ENCODE measurements around the gene DTNBP1.

The DTNBP1 gene

DNA sequence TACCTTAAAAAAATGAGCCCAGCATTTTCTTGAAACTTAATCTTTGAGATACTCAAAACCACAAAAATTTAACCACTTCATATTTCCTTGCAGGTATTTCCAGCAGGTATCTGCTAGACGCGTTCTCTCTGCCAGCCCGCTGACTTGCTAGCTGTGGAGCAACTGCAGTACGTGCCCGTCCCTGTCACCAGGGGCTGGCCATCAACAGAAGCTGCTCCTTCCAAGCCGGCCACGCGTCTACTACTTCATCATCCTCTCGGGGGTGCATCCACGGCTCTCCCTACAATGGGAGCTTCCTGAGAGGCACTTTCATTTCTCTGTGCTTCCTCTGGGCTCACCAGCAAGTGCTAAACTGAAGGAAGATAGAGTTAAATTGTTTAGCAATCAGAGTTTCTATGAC is 132.4 kb downstream of the DTNBP1 start:
- FAIRE-seq = no peak

GRCh38 chr6:15528870-15529269 is 134.0 kb downstream of the DTNBP1 start:
- FAIRE-seq = no peak

DNA sequence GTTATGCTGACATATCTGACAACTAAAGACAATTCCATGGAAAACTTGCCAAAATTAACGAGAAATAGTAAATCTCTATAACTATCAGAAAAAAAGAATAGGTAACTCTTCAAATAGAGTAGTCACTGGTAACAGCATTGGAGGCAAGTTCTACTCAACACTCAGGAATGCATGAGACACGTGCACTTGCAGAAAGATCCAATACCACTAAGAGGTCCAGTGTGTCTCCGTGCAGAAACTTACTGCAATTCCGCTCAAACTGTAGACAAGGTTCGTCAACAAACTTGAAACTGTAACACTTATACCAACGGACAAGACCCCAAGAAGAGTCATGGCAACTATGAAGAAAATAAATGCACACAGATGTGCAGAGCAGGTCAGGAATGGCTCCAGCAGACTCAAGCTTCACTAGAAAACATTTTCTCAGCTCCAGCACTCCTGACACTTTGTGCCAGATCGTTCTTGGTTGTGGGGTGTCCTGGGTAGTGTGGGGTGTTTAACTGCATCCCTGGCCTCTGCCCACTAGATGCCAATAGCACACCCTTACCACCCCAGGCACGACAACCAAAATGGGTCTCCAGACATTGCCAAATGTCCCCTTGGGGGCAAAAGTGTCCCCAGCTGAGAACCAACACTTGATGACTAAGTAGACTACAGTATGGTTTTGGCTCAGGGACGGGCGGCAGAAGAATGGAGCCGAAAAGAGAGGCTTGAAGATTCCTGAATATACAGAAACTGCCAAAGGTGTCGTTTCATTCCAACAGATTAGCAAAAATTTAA is 134.8 kb downstream of the DTNBP1 start:
- no peak for FAIRE-seq

DNA sequence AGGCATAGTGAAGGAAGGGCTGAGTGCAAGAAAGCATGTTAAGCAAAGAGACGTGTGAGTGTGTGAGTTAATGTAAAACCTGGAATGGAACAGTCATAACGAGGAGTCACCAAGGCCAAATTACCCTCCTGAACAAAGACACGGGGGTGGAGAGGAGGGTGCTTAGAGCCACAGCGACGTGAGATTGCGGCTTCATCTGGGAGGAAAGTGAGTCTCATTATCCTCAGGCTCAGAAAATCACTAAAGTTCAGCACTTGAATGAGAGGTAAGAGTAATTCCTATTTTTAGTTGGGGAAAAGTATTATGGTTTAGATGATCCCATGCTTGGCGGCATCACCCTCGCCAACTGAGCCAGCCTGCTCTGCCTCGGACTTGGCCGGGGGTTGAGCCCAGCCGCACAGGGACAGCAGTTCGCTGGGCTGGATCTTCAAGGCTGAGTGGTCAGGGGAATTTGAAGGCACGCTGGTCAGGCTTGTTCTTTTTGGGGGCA is 136.6 kb downstream of the DTNBP1 start:
- no peak for FAIRE-seq

DNA sequence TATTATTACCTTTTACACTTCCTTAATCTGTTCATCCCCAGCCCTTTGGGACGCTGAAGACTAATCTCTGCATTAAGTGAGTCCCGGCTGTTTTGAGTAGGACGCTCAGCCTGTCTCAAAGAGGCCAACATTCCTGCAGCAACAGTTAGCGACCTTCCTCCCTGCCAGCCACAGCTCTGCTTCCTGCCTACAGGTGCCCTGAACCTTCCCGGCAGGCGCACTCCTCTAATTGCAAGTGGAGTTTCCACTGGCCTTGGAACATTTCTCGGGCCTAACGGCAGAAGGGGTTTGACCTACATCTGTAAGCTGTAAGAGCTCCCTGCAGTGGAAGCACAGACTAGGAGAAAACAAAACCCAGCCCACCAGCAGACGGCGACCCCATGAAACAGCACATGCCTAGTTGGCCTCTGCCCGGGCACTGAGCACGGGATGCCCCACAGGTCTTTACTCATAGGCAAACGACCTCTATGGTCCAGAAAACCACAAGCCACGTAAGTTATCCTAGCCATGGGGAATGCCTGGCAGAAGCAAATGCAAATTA is 137.9 kb downstream of the DTNBP1 start:
- no peak for FAIRE-seq

DNA sequence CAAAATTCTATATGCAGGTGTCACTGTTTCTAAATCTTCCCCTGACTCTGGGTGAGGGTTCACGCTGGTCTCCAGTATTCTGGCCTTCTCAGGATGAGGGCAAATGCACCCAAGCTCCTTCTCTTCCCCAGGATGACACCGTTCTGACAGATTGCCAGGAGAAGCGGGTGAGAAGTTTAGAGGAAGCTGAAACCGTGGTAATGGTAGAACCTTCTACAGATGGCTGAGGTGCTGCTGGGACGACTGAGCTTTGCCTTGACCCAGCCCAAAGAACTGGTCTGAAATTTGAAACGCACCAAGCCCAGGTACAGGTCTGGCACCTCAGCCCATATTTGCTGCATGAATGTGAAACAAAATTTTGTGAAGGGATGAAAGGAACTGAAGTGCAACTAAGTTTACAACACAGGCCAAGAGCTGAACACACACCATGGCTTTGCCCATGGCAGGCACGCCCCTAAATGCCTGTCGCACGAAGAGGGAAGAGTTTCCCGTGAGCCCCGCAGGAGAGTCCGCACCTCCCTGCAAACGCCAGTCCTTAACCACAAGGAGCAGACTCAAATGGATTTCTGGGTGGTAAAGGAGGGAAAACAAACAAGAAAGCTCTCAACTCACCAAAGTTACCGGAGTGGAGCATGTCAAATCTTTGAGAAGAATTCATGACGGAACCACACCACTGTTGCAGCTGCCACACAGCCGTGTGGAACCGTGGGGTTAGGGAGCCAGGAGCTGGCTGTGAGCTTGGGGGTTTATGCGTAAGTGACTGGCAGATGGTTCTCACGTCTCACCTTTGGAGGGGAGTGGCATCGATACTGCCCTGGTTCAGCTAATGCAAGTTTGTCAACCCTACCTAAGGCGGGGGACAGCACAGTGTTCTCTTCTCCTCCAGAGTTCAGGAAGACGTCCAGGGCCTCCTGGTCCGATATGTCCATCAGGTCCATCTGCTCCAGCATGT is 138.9 kb downstream of the DTNBP1 start:
- no peak for FAIRE-seq

- no peak for FAIRE-seq
These were observed 139.8 kb downstream of the DTNBP1 start for GRCh38 chr6:15522856-15523529.

GRCh38 chr6:15522427-15522826 is 140.4 kb downstream of the DTNBP1 start:
- FAIRE-seq = no peak

- no peak for FAIRE-seq
These were observed 140.8 kb downstream of the DTNBP1 start for GRCh38 chr6:15522026-15522425.

DNA sequence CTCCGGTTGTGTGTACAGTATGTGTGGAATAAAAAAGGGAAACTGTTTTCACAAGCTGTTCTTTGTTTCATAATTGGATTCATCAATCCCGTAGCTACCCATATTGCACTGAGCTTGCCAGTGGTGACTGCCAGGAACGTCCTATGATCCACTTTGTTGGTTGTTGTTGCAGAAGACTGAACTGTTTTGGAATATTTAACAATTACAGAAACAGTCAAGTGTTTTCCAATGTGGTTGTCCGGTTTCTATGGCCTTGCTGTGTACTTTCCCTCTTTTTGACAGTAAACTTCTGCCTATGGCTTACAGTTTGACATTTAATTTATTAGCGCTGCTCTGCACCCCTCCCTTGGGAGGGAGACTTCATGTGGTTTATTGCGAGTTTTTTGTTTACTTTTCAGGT is 141.2 kb downstream of the DTNBP1 start:
- no peak for FAIRE-seq

GRCh38 chr6:15520626-15521203 is 142.1 kb downstream of the DTNBP1 start:
- FAIRE-seq = no peak

GRCh38 chr6:15519681-15520080 is 143.1 kb downstream of the DTNBP1 start:
- no peak for FAIRE-seq

- no peak for FAIRE-seq
These were observed 143.9 kb downstream of the DTNBP1 start for GRCh38 chr6:15518878-15519277.

- FAIRE-seq = no peak
These were observed 144.8 kb downstream of the DTNBP1 start for GRCh38 chr6:15518057-15518456.

GRCh38 chr6:15517600-15517999 is 145.2 kb downstream of the DTNBP1 start:
- no peak for FAIRE-seq

DNA sequence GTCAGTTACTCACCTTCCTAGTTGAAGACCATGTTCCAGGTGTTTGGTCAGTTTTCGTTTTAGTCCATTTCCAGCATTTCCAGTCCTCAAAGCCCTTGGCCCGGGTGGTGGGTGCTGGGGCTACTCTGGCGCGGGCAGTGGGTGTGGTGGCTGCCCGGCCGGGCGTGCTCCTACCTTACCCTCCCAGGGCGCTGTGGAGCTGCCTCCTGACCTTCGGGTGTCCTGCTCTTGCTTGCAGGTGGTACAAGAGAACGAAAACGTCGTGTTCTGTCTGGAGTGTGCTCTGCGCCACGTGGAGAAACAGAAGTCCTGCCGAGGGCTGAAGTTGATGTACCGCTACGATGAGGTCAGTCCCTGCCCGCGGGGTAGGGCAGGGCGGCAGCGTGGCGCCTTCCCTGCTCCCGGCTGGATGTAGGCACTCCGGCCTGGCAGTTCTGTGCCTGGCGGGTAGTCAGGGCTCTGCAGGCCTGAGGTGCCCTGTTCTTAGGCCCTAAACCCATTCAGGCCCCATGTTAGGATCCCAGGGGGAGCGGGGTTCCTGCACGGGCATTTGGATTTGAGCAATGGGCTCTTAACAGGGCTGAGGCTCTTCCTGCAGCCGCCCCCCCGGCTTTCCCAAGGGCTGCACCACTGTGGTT is 145.8 kb downstream of the DTNBP1 start:
- no peak for FAIRE-seq

DNA sequence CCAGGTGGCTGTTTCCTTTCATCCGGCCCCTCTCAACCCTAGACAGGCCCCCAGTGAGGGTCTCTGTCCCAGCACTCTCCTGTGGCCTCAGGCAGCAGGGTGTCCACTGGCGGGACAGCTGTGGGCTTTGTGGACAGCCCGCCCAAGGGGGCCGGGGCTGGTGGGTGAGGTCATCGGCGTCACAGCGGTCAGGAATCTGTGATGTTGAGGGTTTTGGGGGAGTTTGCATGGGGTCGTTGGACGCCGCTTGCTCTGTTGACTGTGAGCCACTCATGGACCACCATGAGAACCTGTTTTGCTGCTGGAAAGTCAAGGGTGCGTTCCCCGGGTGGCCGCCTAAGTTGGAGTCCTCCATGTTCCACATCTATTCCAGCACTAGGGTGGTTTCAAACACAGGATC is 146.4 kb downstream of the DTNBP1 start:
- no peak for FAIRE-seq

- FAIRE-seq = no peak
These were observed 147.0 kb downstream of the DTNBP1 start for GRCh38 chr6:15515660-15516375.

- FAIRE-seq = no peak
These were observed 147.6 kb downstream of the DTNBP1 start for GRCh38 chr6:15515226-15515625.

GRCh38 chr6:15513801-15514711 is 148.8 kb downstream of the DTNBP1 start:
- FAIRE-seq = no peak

Data from islet of Langerhans (tissue), 1 donor.